H9 (cell line): ENCODE data around the gene SEMA3D. TPM values are rescaled to one million over a fixed set of nuclear protein-coding genes. Genes with fewer than 3 reads are reported as not detected.

Source experiments
- DNase-seq: peaks from one replicate; pipeline ENCODE4 v3.0.0-alpha.2; 2017
- H2AFZ ChIP-seq: one replicate; pipeline ENCODE4 v1.6.1; 2013; ENCODE audit warnings: mild to moderate bottlenecking, low read length, control low read depth, moderate library complexity
- H2AK5ac ChIP-seq: 2 replicates; pipeline ENCODE4 v1.6.1; 2013; ENCODE audit warnings: low read length, control low read depth, mixed read lengths; ENCODE audit not compliant: insufficient read length
- H2BK120ac ChIP-seq: one replicate; pipeline ENCODE4 v1.6.1; 2013; ENCODE audit warnings: low read depth, mild to moderate bottlenecking, low read length, control low read depth, inconsistent platforms; ENCODE audit not compliant: poor library complexity, severe bottlenecking
- H2BK12ac ChIP-seq: 2 replicates; pipeline ENCODE4 v1.6.1; 2013; ENCODE audit warnings: low read length, control low read depth, mixed read lengths, low read depth; ENCODE audit not compliant: insufficient read length
- H2BK15ac ChIP-seq: 2 replicates; pipeline ENCODE4 v1.6.1; 2013; ENCODE audit warnings: low read depth, low read length, control low read depth
- H2BK20ac ChIP-seq: one replicate; pipeline ENCODE4 v1.6.1; 2013; ENCODE audit warnings: low read depth, mild to moderate bottlenecking, low read length, control low read depth, inconsistent platforms; ENCODE audit not compliant: poor library complexity, severe bottlenecking
- H2BK5ac ChIP-seq: 2 replicates; pipeline ENCODE4 v1.6.1; 2013; ENCODE audit warnings: low read length, control low read depth, mixed read lengths; ENCODE audit not compliant: insufficient read length
- H3K14ac ChIP-seq: 2 replicates; pipeline ENCODE4 v1.6.1; 2013; ENCODE audit warnings: low read length, control low read depth; ENCODE audit not compliant: insufficient read depth
- H3K18ac ChIP-seq: 2 replicates; pipeline ENCODE4 v1.6.1; 2013; ENCODE audit warnings: low read depth, mild to moderate bottlenecking, mixed read lengths, low read length, control low read depth; ENCODE audit not compliant: insufficient read length
- H3K23ac ChIP-seq: 2 replicates; pipeline ENCODE4 v1.6.1; 2013; ENCODE audit warnings: low read length, control low read depth, mixed read lengths, low read depth; ENCODE audit not compliant: insufficient read length
- H3K23me2 ChIP-seq: 2 replicates; pipeline ENCODE4 v1.6.1; 2013; ENCODE audit warnings: low read depth, mild to moderate bottlenecking, mixed read lengths, low read length, control low read depth; ENCODE audit not compliant: insufficient read length, poor library complexity, severe bottlenecking
- H3K27ac ChIP-seq: 2 replicates; pipeline ENCODE4 v1.5.1; 2013; ENCODE audit warnings: low read length, control low read depth, mixed read lengths, low read depth; ENCODE audit not compliant: insufficient read length
- H3K27me3 ChIP-seq: 2 replicates; pipeline ENCODE4 v1.6.1; 2013; ENCODE audit warnings: low read length, control low read depth, inconsistent platforms; ENCODE audit not compliant: insufficient read depth
- H3K4ac ChIP-seq: 2 replicates; pipeline ENCODE4 v1.6.1; 2013; ENCODE audit warnings: low read depth, mild to moderate bottlenecking, control low read depth, inconsistent platforms, low read length, moderate library complexity
- H3K4me1 ChIP-seq: 2 replicates; pipeline ENCODE4 v1.6.1; 2013; ENCODE audit warnings: low read length, control low read depth, inconsistent platforms; ENCODE audit not compliant: insufficient read depth
- H3K4me2 ChIP-seq: 2 replicates; pipeline ENCODE4 v1.6.1; 2013; ENCODE audit warnings: low read length, control low read depth, mixed read lengths; ENCODE audit not compliant: insufficient read length, insufficient read depth
- H3K56ac ChIP-seq: 2 replicates; pipeline ENCODE4 v1.6.1; 2013; ENCODE audit warnings: low read depth, mild to moderate bottlenecking, mixed read lengths, low read length, control low read depth; ENCODE audit not compliant: insufficient read length
- H3K79me1 ChIP-seq: 2 replicates; pipeline ENCODE4 v1.6.1; 2013; ENCODE audit warnings: low read depth, mild to moderate bottlenecking, moderate library complexity, low read length, control low read depth, inconsistent platforms; ENCODE audit not compliant: insufficient read depth, poor library complexity, severe bottlenecking
- H3K79me2 ChIP-seq: 2 replicates; pipeline ENCODE4 v1.6.1; 2013; ENCODE audit warnings: low read length, control low read depth, inconsistent platforms; ENCODE audit not compliant: insufficient read depth
- H3K9ac ChIP-seq: 2 replicates; pipeline ENCODE4 v1.6.1; 2013; ENCODE audit warnings: low read length, control low read depth, mixed read lengths; ENCODE audit not compliant: insufficient read length; ENCODE audit errors: extremely low read depth
- H3K9me3 ChIP-seq: one replicate; pipeline ENCODE4 v1.6.1; 2013; ENCODE audit warnings: low read depth, low read length, inconsistent platforms; ENCODE audit not compliant: control insufficient read depth
- H3T11ph ChIP-seq: one replicate; pipeline ENCODE4 v1.6.1; 2013; ENCODE audit warnings: mild to moderate bottlenecking, low read length, control low read depth, inconsistent platforms
- H4K20me1 ChIP-seq: one replicate; pipeline ENCODE4 v1.6.1; 2013; ENCODE audit not compliant: control insufficient read depth, insufficient read length, insufficient read depth
- H4K5ac ChIP-seq: 2 replicates; pipeline ENCODE4 v1.6.1; 2013; ENCODE audit warnings: low read depth, mild to moderate bottlenecking, mixed read lengths, low read length, control low read depth; ENCODE audit not compliant: insufficient read length
- H4K8ac ChIP-seq: replicated peaks from 2 replicates; pipeline ENCODE4 v1.6.1; 2013; ENCODE audit warnings: low read length, control low read depth, mixed read lengths, low read depth; ENCODE audit not compliant: insufficient read length
- H4K91ac ChIP-seq: 2 replicates; pipeline ENCODE4 v1.6.1; 2013; ENCODE audit warnings: low read depth, mild to moderate bottlenecking, moderate library complexity, mixed read lengths, low read length, control low read depth; ENCODE audit not compliant: insufficient read length
- H3K27ac Mint-ChIP-seq, 3 experiments: 2 replicates in 2 of 3; 3 replicates in 1 of 3; pipeline ENCODE4 v1.8.0; 2020 to 2021; ENCODE audit warnings: mixed read lengths in 3 of 3, mild to moderate bottlenecking in 1 of 3, moderate library complexity in 1 of 3
- H3K27me3 Mint-ChIP-seq: 2 replicates; pipeline ENCODE4 v1.8.0; 2021; ENCODE audit warnings: low read depth, mild to moderate bottlenecking, moderate library complexity, mixed read lengths
- H3K36me3 Mint-ChIP-seq, 3 experiments: 2 replicates in 2 of 3; 3 replicates in 1 of 3; pipeline ENCODE4 v1.8.0; 2020 to 2021; ENCODE audit warnings: low read depth in 3 of 3, mixed read lengths in 3 of 3; ENCODE audit not compliant: insufficient read depth in 1 of 3
- H3K4me1 Mint-ChIP-seq, 2 experiments: 2 replicates each; pipeline ENCODE4 v1.8.0; 2020; ENCODE audit warnings: mixed read lengths in 2 of 2
- H3K4me3 Mint-ChIP-seq, 2 experiments: 2 replicates in 1 of 2; 3 replicates in 1 of 2; pipeline ENCODE4 v1.8.0; 2020 to 2021; ENCODE audit warnings: mild to moderate bottlenecking in 2 of 2, mixed read lengths in 2 of 2, moderate library complexity in 1 of 2
- H3K9me3 Mint-ChIP-seq, 2 experiments: 2 replicates in 1 of 2; 3 replicates in 1 of 2; pipeline ENCODE4 v1.8.0; 2020; ENCODE audit warnings: mild to moderate bottlenecking in 2 of 2, mixed read lengths in 2 of 2, moderate library complexity in 1 of 2
- CTCF ChIP-seq: fragments of 200-600 bp; sonication (generic); conservative IDR thresholded peaks from 3 replicates; pipeline ENCODE4 v1.8.0; 2021; ENCODE audit warnings: antibody characterized with exemption, mild to moderate bottlenecking
- total RNA-seq: library from RNA; stranded (reverse); gene quantifications from 2 replicates; pipeline ENCODE4 v1.2.1, GENCODE V29; 2021

SEMA3D gene
- total RNA-seq, 1 experiment from 2014 or later: 5.4 TPM

DNA sequence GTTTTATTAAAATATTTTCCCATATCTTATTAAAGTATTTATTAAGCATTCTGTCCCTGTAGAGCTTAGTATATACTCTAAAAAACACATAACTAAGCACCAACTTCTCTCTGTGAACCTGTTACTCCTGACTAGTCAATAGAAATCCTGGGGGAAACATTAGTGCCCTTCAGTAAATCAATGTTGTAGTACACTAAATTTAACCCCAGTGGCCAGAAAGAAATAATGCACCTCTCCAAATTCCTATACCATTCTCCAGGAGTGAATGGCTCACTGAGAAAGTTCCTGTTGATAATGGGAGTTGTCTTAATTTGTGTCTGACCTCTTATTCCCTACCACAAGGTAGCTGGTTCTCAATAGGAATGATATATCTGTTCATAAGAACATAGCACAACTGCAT, 188.2 kb downstream of the SEMA3D start:
- Histone ChIP-seq H2AK5ac (no peak overlapping the region), H4K20me1 (no peaks in the 10 kb centered on the region), H3K79me1 (no peaks in the 10 kb centered on the region), H2BK120ac (no peak overlapping the region), H2BK5ac (no peak overlapping the region), H3K23me2 (no peaks in the 10 kb centered on the region), H3K27ac (no peak overlapping the region), H2BK20ac (no peak overlapping the region), H3K79me2 (no peaks in the 10 kb centered on the region), H3K4me2 (no peak overlapping the region), H3K9ac (no peak overlapping the region), H4K91ac (no peak overlapping the region), H2BK12ac (no peak overlapping the region), H2AFZ (no peak overlapping the region), H3K18ac (no peak overlapping the region), H3K9me3 (no peaks in the 10 kb centered on the region), H3K14ac (no peak overlapping the region), H3K23ac (no peak overlapping the region), H2BK15ac (no peak overlapping the region), H3K56ac (no peak overlapping the region), H4K5ac (no peak overlapping the region), H3T11ph (no peak overlapping the region), H3K27me3 (no peaks in the 10 kb centered on the region), H3K4me1 (peaks cover 8% of the 10 kb centered on the region; the same call in 1 of the 2 replicates), H4K8ac (no peak overlapping the region), H3K4ac (no peak overlapping the region)
- Mint-ChIP-seq H3K4me3 (no peak overlapping the region), H3K36me3 (peaks cover 0 to 7% (median 0%) of the 10 kb centered on the region in 3 experiments; a peak in 3 of 7 replicates), H3K9me3 (peaks cover 0 to 5% of the 10 kb centered on the region in 2 experiments; a peak in 3 of 5 replicates), H3K27ac (no peak overlapping the region), H3K4me1 (peaks cover 37 to 38% of the 10 kb centered on the region in 2 experiments), H3K27me3 (no peaks in the 10 kb centered on the region)
- peak; percentile 51 for TF ChIP-seq CTCF
- no peak for DNase-seq
